Activated CD4-positive, alpha-beta T cell treated with anti-CD3 and anti-CD28 coated beads for 4 hours (primary cell): ENCODE measurements around the gene SYT8.

Experiments used
- DNase-seq, 2 donors: peaks; one replicate each; pipeline ENCODE4 v3.0.0-alpha.2; 2020

SYT8 gene

GRCh38 chr11:1832920-1833295, 1.9 kb upstream of the SYT8 start:
- DNase-seq: no peak

- DNase-seq: no peak
Measured at GRCh38 chr11:1834062-1834610, 654 bp upstream of the SYT8 start.

DNA sequence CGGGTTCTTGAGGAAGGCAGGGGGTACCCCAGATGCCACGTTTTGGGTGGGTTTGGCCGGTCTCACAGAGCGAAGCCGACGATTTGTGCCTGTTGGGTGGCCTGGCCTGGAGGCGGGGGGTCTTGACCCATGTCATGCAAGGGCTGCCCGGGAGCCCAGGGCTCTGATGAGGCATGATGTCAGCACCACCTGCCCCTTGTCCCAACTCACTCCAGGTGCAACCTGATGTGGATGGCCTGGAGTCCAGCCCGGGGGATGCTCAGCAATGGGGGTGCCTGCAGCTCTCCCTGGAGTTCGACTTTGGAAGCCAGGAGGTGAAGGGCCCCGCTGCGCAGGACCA, 851 bp downstream of the SYT8 start:
- DNase-seq: no peak

- no peak for DNase-seq
Measured at GRCh38 chr11:1836011-1836945, 1.5 kb downstream of the SYT8 start.

GRCh38 chr11:1837171-1838076, 2.6 kb downstream of the SYT8 start:
- peak; percentile 72 to 74 for DNase-seq

- no peak for DNase-seq
Measured at GRCh38 chr11:1838077-1838425, 3.3 kb downstream of the SYT8 start.

DNA sequence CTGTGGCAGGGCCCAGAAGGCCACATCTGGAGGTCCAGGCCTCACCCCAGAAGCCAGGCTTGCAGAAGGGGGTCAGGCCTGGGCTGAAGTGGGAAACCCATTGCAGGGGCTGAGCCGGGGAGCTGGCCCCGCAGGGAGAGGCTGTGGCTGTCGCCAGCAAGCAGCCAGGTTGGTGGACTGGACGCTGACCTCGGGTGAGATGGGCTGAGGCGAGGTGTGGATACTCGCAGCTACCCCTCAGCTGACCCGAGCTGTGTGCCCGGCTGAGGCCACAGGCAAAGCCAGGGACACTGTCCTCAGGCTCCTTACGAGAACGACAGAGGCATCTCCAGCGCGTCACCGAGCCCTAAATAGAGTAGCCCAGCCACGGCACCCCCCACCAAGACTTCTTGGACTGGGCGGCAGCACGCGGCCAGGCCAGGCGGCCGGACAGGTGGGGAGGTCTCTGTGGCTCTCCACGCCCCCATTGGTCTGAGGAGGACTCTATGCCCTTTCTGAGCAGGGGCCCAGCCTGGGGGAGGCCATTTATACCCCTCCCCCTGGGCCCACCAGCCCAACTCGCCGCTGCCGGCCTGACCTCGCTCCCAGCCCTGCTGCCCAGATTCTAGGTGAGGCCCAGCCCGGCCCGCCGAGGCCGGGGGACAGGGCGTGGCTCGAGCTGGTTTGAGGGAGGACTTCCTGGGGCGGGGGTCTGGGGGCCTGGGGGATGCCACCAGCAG, 3.8 kb downstream of the SYT8 start, which contains the start of gene TNNI2:
Gene TNNI2, plus strand, starts transcription at position 556 of the 719 bp plus-strand sequence. CDS start 716 bp downstream, outside the sequence.
- no peak for DNase-seq

GRCh38 chr11:1839204-1839923, 4.6 kb downstream of the SYT8 start:
- no peak for DNase-seq

- DNase-seq: no peak
Measured at GRCh38 chr11:1839924-1840779, 5.4 kb downstream of the SYT8 start.

- DNase-seq: no peak
Measured at GRCh38 chr11:1840780-1841480, 6.1 kb downstream of the SYT8 start.

DNA sequence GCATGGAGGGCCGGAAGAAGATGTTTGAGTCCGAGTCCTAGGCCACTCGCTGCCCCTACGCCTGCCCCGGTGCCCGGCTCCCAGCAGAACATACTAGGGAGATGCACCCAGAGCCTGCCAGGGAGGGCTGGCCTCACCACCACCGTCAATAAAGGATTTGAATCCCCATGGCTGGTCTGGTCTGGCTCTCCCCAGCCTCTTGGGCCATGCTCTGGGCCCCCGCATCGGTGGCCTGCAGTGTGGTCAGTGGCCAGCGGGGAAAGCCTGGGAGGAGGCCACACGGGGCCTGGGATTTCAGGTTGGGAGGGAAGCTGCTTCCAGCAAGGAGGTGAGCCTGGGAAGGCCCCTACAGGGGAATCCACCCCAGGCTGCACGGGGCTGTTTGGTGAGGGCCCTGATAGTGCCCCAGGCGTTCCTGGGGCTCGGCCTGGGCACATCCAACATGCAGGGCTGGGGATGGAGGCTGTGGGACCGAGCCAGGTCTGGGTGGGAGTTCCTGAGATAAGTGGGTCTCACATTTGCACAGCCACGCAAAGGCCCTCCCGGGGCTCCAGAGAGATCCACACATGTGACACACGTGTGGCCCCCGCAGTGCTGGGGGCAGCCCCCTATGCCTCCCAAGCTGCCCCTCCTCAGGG, 6.8 kb downstream of the SYT8 start:
- DNase-seq: no peak

- DNase-seq: no peak
Measured at GRCh38 chr11:1842149-1843097, 7.6 kb downstream of the SYT8 start.

DNA sequence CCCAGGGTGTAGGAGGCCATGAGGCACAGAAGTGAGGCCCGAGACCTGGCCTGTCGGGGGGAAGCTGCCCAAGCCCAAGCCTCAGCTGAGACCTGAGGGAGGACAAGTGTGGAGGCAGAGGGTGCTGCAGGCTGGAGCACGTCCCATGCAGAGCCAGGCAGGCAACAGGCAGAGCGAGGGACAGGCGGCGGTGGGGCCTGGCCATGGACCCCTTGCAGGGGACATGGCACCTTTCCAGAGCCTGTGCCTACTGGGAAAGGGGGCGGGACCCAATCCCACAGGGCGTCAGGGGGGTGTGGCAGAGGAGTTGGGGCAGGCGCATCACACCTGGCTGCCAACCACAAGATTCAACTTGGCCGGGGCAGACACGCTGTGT, 8.3 kb downstream of the SYT8 start:
- DNase-seq: no peak

DNA sequence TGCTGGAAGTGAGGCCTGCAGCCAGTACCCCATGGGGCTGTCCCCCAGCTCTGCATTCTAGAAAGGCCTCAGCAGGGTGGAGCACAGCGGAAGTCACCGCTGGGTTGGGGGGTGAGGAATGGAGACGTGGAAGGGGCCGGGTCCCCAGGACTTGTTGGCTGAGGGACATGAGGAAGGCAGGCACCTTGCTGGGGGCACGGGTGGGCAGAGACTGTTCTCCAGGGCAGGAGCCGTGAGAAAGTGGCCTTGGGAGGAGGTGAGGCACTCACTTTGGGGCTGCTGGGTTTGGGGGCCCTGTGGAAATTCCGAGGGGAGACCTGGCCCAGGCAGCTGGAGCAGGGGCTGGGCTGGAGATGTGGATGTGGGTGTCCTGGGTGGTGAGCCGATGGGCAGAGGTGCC, 9.0 kb downstream of the SYT8 start:
- DNase-seq: no peak

- peak; percentile 34 to 36 for DNase-seq
Measured at GRCh38 chr11:1844221-1845094, 9.7 kb downstream of the SYT8 start.

DNA sequence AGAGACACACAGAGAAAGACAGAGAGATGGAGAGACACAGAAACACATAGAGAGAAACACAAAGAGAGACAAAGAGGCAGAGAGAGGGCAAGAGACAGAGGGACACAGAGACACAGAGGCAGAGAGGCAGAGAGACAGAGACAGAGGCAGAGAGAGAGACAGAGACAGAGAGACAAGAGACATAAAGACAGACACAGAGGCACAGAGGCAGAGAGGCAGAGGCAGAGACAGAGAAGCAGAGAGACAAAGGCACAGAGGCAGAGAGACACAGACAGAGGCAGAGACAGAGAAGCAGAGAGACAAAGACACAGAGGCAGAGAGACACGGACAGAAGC, 10.3 kb downstream of the SYT8 start:
- DNase-seq: no peak

GRCh38 chr11:1845561-1846452, 11.0 kb downstream of the SYT8 start:
- DNase-seq: no peak
